Gastrocnemius medialis (tissue), 4 donors: Measurements from ENCODE around the gene SCYL1. TPM values are rescaled to one million over a fixed set of nuclear protein-coding genes. Genes with fewer than 3 reads are reported as not detected.
A peak's percentile ranks its signal among the peaks of the same experiment; 100 is the strongest.
"Not testable (repeated sequence)": the region's sequence is repeated elsewhere in the genome, so short reads cannot be mapped to it uniquely, and the experiment has no call there.

Experiments used
- ATAC-seq, 2 donors: fragments of 150-250 bp; one replicate each; pipeline ENCODE4 v1.9.1; 2016
- DNase-seq, 2 donors: peaks; one replicate each; pipeline ENCODE4 v3.0.0-alpha.2; 2019
- H3K27ac ChIP-seq, 4 donors: fragments of 200-600 bp; sonication (generic); 1 replicate in 1 of 4; 2 replicates in 3 of 4; pipeline ENCODE4 v1.5.1; 2016 to 2018; ENCODE audit warnings: mild to moderate bottlenecking in 2 of 4, moderate library complexity in 1 of 4
- H3K27me3 ChIP-seq, 3 donors: fragments of 200-600 bp; sonication (generic) in 2 of 3; 1 replicate in 1 of 3; 2 replicates in 2 of 3; pipeline versions ENCODE4 v1.5.1 to v1.6.0; 2016 to 2019; ENCODE audit warnings: mild to moderate bottlenecking in 1 of 3, moderate library complexity in 1 of 3
- H3K36me3 ChIP-seq, 2 donors: fragments of 200-600 bp; sonication (generic) in 1 of 2; one replicate each; pipeline ENCODE4 v1.5.1; 2017 to 2018
- H3K4me1 ChIP-seq, 2 donors: fragments of 200-600 bp; sonication (generic) in 1 of 2; one replicate each; pipeline ENCODE4 v1.5.1; 2016 to 2017; ENCODE audit warnings: mild to moderate bottlenecking in 2 of 2
- H3K4me3 ChIP-seq, 4 donors: fragments of 200-600 bp; sonication (generic) in 3 of 4; 1 replicate in 1 of 4; 2 replicates in 3 of 4; pipeline ENCODE4 v1.5.1; 2016 to 2019; ENCODE audit warnings: mild to moderate bottlenecking in 2 of 4
- H3K9me3 ChIP-seq, 3 donors: fragments of 200-600 bp; sonication (generic) in 2 of 3; 1 replicate in 1 of 3; 2 replicates in 2 of 3; pipeline ENCODE4 v1.5.1; 2016 to 2019
- CTCF ChIP-seq, 5 experiments: fragments of 450-650 bp in 3 of 5; fragments of 200-600 bp in 2 of 5; sonication (generic) in 2 of 5; IDR thresholded peaks in 4 of 5; conservative IDR thresholded peaks in 1 of 5; 1 replicate in 4 of 5; 2 replicates in 1 of 5; pipeline ENCODE4 v1.5.1; 2016 to 2019; ENCODE audit warnings: antibody characterized with exemption in 5 of 5, mild to moderate bottlenecking in 3 of 5, moderate library complexity in 3 of 5
- POLR2A ChIP-seq, 2 donors: fragments of 450-650 bp; IDR thresholded peaks; one replicate each; pipeline ENCODE4 v1.6.1; 2017; ENCODE audit warnings: antibody characterized with exemption in 2 of 2, mild to moderate bottlenecking in 2 of 2, moderate library complexity in 2 of 2
- in situ Hi-C, 4 donors: fragments of 200-750 bp; cut with MboI; loops; one replicate each; pipeline versions ENCODE4 v1.15.0 to v1.8.0; 2017; ENCODE audit warnings: low sequenced_read_pairs in 4 of 4
- intact Hi-C: fragments of 100-400 bp; cut with DNase I; formaldehyde crosslinking; loops from one replicate; pipeline ENCODE4 v1.15.1; 2023; ENCODE audit warnings: low total_unique reads
- total RNA-seq, 4 donors: library from RNA; depleted of rRNA; stranded (reverse); fragments of >200 nt; gene quantifications; one replicate each; pipeline versions ENCODE4 v1.1.0 to v1.2.3, GENCODE V29; 2016

The SCYL1 gene
- total RNA-seq, 4 donors from 2014 or later: 120 to 162 (median 133) TPM

GRCh38 chr11:65505466-65506289, 19.2 kb upstream of the SCYL1 start:
- intact Hi-C loops: no loop called here

DNA sequence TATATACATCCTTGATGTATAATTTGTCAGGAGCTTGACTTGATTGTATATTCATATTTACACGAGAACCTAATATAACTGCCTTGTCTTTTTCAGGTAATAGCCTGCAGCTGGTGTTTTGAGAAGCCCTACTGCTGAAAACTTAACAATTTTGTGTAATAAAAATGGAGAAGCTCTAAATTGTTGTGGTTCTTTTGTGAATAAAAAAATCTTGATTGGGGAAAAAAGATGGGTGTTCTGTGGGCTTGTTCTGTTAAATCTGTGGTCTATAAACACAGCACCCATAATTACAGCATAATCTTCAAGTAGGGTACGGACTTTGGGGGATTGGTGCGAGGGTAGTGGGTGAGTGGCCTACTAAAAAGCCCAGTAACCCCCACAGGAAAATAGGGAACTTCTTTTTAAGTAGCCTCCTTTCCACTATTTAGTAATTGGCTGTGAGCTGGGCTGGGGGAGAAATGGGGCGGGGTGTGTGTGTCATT, 18.6 kb upstream of the SCYL1 start:
- H3K9me3 ChIP-seq: no peaks in the 10 kb centered on the region
- H3K4me1 ChIP-seq: peaks cover 38 to 46% of the 10 kb centered on the region in 2 donors
- peak overlapping the region; percentile 0 to 93 (median 91) for H3K4me3 ChIP-seq
- ATAC-seq: no peak
- TF ChIP-seq CTCF (IDR thresholded peaks at IDR 0.05 in 4 of 5, conservative IDR thresholded peaks at IDR 0.05 in 1 of 5): no peak
- TF ChIP-seq POLR2A (IDR thresholded peaks at IDR 0.05): no peak
- intact Hi-C loops (no loop called here), in situ Hi-C loops (loop anchor here in 3 of 4 donors (5.0 to 10.0 kb wide), 2 partner anchors 82 to 89 kb away; partner anchors contain the start of gene NEAT1 (in 1 of the 3))
- H3K36me3 ChIP-seq: peaks cover 27 to 51% of the 10 kb centered on the region in 2 donors
- peak overlapping the region; percentile 91 to 99 (median 94) for H3K27ac ChIP-seq
- DNase-seq: no peak
- H3K27me3 ChIP-seq: no peaks in the 10 kb centered on the region

More at GRCh38 chr11:65505466-65506289, 19.2 kb upstream of the SCYL1 start:
- Histone ChIP-seq H3K4me1 (peaks cover 38 to 46% of the 10 kb centered on the region in 2 donors), H3K27ac (peak overlapping the region; percentile 91 to 99 (median 94)), H3K36me3 (peaks cover 29 to 57% of the 10 kb centered on the region in 2 donors), H3K4me3 (peak overlapping the region; percentile 81 to 93 (median 91)), H3K9me3 (no peaks in the 10 kb centered on the region), H3K27me3 (no peaks in the 10 kb centered on the region)
- in situ Hi-C loops: loop anchor here in 3 of 4 donors (5.0 to 10.0 kb wide), 2 partner anchors 81 to 88 kb away; partner anchors contain the start of gene NEAT1 (in 1 of the 3)
- ATAC-seq: no peak
- DNase-seq: no peak
- no peak for TF ChIP-seq CTCF (IDR thresholded peaks at IDR 0.05 in 4 of 5, conservative IDR thresholded peaks at IDR 0.05 in 1 of 5)
- peak; percentile 12 to 26 for TF ChIP-seq POLR2A (IDR thresholded peaks at IDR 0.05)

DNA sequence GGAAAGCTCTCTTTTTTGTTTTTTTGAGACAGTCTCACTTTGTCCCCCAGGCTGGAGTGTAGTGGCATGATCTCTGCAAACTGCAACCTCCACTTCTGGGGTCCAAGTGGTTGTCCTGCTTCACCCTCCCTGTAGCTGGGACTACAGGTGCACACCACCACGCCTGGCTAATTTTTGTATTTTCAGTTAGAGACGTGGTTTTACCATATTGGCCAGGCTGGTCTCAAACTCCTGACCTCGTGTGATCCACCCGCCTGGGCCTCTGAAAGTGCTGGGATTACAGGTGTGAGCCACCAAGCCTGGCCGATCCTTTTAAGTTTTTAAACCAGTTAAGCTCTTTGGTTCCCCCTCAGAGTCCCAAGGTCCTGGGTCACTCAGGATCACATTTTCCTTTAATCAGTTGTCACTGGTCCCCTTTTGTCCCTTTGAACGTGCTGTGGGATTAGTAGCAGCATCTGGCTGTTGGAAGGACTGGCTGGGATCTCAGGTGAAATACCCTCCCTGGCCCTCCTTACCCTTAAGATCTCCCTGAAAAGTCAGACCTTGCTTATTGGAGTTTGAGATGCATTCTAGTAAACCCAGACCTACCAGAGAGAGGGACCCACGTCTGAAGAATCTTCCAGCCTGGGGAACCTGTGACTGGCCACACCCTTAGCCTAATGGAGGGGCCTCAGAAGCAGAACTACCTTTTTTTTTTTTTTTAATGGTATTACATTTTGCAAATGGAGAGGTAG, 17.9 kb upstream of the SCYL1 start:
- DNase-seq: peak in 1 of 2 donors; percentile 63
- peak overlapping the region; percentile 18 to 93 (median 55) for H3K4me3 ChIP-seq

GRCh38 chr11:65512311-65512710, 12.6 kb upstream of the SCYL1 start:
- ATAC-seq, H3K27ac ChIP-seq, H3K27me3 ChIP-seq, H3K9me3 ChIP-seq, DNase-seq, H3K36me3 ChIP-seq, H3K4me3 ChIP-seq, intact Hi-C loops: not testable (repeated sequence)
- peaks cover 9 to 17% of the 10 kb centered on the region in 2 donors for H3K4me1 ChIP-seq
- in situ Hi-C loops: loop anchor here (5.0 kb wide), 4 partner anchors 40 to 145 kb away; no protein-coding TSS in a partner anchor

More for the DNA sequence above, 17.9 kb upstream of the SCYL1 start:
- ATAC-seq: peak; percentile 3 to 12
- Histone ChIP-seq H3K36me3 (peaks cover 27 to 44% of the 10 kb centered on the region in 2 donors), H3K4me1 (peaks cover 38 to 46% of the 10 kb centered on the region in 2 donors), H3K27me3 (no peaks in the 10 kb centered on the region), H3K9me3 (no peaks in the 10 kb centered on the region), H3K27ac (peak overlapping the region; percentile 91 to 99 (median 94))
- intact Hi-C loops: loop anchor here (1.0 kb wide), 2 partner anchors 10 to 36 kb away; no protein-coding TSS in a partner anchor
- in situ Hi-C loops: loop anchor here in 3 of 4 donors (5.0 to 10.0 kb wide), 2 partner anchors 82 to 90 kb away; partner anchors contain the start of gene NEAT1 (in 1 of the 3)
- TF ChIP-seq POLR2A (IDR thresholded peaks at IDR 0.05) (peak; percentile 24 to 56), CTCF (IDR thresholded peaks at IDR 0.05 in 4 of 5, conservative IDR thresholded peaks at IDR 0.05 in 1 of 5) (no peak)
